PC-3 (cell line): Measurements from ENCODE around the gene EIF1.

Source experiments
- CTCF ChIP-seq: fragments of 300-600 bp; sonication (generic); conservative IDR thresholded peaks from 2 replicates; pipeline ENCODE4 v1.5.1; 2017; ENCODE audit warnings: antibody characterized with exemption, low read depth, mild to moderate bottlenecking, low read length
- EZH2phosphoT487 ChIP-seq: fragments of 300-600 bp; sonication (generic); IDR thresholded peaks from 2 replicates; pipeline ENCODE4 v1.6.1; 2018; ENCODE audit warnings: mild to moderate bottlenecking, antibody characterized with exemption, low read length, borderline replicate concordance

GRCh38 chr17:41650794-41651624, 37.7 kb upstream of the EIF1 start:
- TF ChIP-seq CTCF = no peak
- TF ChIP-seq EZH2phosphoT487 = no peak
